Natural killer cell (primary cell): ENCODE results near the gene KIAA1671. TPM values are rescaled to one million over a fixed set of nuclear protein-coding genes. Genes with fewer than 3 reads are reported as not detected.

Source experiments
- ATAC-seq, 3 donors: fragments of 150-1000 bp in 2 of 3; fragments of 200-7000 bp in 1 of 3; cut with Tn5 transposase; 1 replicate in 1 of 3; 2 replicates in 2 of 3; pipeline ENCODE4 v1.10.0; 2021; ENCODE audit warnings: mild to moderate bottlenecking in 2 of 3, moderate library complexity in 2 of 3
- DNase-seq, 2 donors: peaks; one replicate each; pipeline versions ENCODE4 v3.0.0 to v3.0.0-alpha.2; 2013 to 2021; ENCODE audit warnings: mixed read lengths in 1 of 2
- H3K27ac ChIP-seq: one replicate; pipeline ENCODE4 v1.5.1; 2013; ENCODE audit warnings: mild to moderate bottlenecking, low read length
- H3K27me3 ChIP-seq: one replicate; pipeline ENCODE4 v1.6.1; 2013; ENCODE audit warnings: low read length; ENCODE audit not compliant: control insufficient read depth, insufficient read depth
- H3K36me3 ChIP-seq: one replicate; pipeline ENCODE4 v1.6.1; 2013; ENCODE audit warnings: low read length; ENCODE audit not compliant: control insufficient read depth, insufficient read depth
- H3K4me1 ChIP-seq: one replicate; pipeline ENCODE4 v1.6.1; 2013; ENCODE audit warnings: low read length; ENCODE audit not compliant: control insufficient read depth, insufficient read depth
- H3K4me3 ChIP-seq: one replicate; pipeline ENCODE4 v1.5.1; 2013; ENCODE audit warnings: low read length
- H3K9me3 ChIP-seq: one replicate; pipeline ENCODE4 v1.6.1; 2013; ENCODE audit warnings: low read length; ENCODE audit not compliant: control insufficient read depth, insufficient read depth
- H3K27ac Mint-ChIP-seq, 2 donors: one replicate each; pipeline ENCODE4 v1.8.0; 2022; ENCODE audit warnings: mild to moderate bottlenecking in 2 of 2, mixed read lengths in 2 of 2, moderate library complexity in 1 of 2
- H3K27me3 Mint-ChIP-seq, 2 donors: one replicate each; pipeline ENCODE4 v1.8.0; 2022; ENCODE audit warnings: low read depth in 2 of 2, mixed read lengths in 2 of 2
- H3K36me3 Mint-ChIP-seq: one replicate; pipeline ENCODE4 v1.8.0; 2022; ENCODE audit warnings: mixed read lengths
- H3K4me1 Mint-ChIP-seq, 2 donors: one replicate each; pipeline ENCODE4 v1.8.0; 2022; ENCODE audit warnings: mixed read lengths in 2 of 2
- H3K4me3 Mint-ChIP-seq: one replicate; pipeline ENCODE4 v1.8.0; 2022; ENCODE audit warnings: mild to moderate bottlenecking, moderate library complexity, mixed read lengths
- H3K9me3 Mint-ChIP-seq, 2 donors: one replicate each; pipeline ENCODE4 v1.8.0; 2022; ENCODE audit warnings: mixed read lengths in 2 of 2
- CTCF ChIP-seq: fragments of 200-600 bp; IDR thresholded peaks from one replicate; pipeline ENCODE4 v1.8.0; 2022; ENCODE audit warnings: antibody characterized with exemption
- WGBS: methylation state at CpG from one replicate; pipeline ENCODE4 v1.1.7; 2013; ENCODE audit warnings: missing lambda C conversion rate; ENCODE audit not compliant: insufficient coverage; 5-methylcytosine and 5-hydroxymethylcytosine counted together
- intact Hi-C: fragments of 100-400 bp; cut with micrococcal nuclease; formaldehyde crosslinking; loops from one replicate; pipeline ENCODE4 v1.14.2; 2022
- total RNA-seq, 4 donors: library from RNA; stranded (reverse); fragments of 120-200 nt in 1 of 4; gene quantifications; one replicate each; pipeline versions ENCODE4 v1.2.3 to v1.2.4, GENCODE V29; 2013 to 2022

Gene KIAA1671
- total RNA-seq, 3 donors from 2014 or later (not counting 1 experiment from before 2014, with no cell fraction given): 3.6 to 24.0 (median 7.3) TPM

- TF ChIP-seq CTCF: no peak
- Histone ChIP-seq H3K4me3 (no peak overlapping the region), H3K27ac (no peak overlapping the region), H3K9me3 (no peaks in the 10 kb centered on the region), H3K27me3 (no peaks in the 10 kb centered on the region), H3K4me1 (no peaks in the 10 kb centered on the region), H3K36me3 (no peaks in the 10 kb centered on the region)
- Mint-ChIP-seq H3K4me1 (peaks cover 0 to 9% of the 10 kb centered on the region in 2 donors), H3K9me3 (no peaks in the 10 kb centered on the region), H3K4me3 (no peak overlapping the region), H3K27me3 (peaks cover 0 to 2% of the 10 kb centered on the region in 2 donors), H3K27ac (no peak overlapping the region), H3K36me3 (no peaks in the 10 kb centered on the region)
- no peak for ATAC-seq
- no peak for DNase-seq
- intact Hi-C loops: no loop called here
- WGBS: 86% methylated on average over 4 of the region's 6 CpGs
Measured at GRCh38 chr22:25094579-25094978, 142.1 kb downstream of the KIAA1671 start.

DNA sequence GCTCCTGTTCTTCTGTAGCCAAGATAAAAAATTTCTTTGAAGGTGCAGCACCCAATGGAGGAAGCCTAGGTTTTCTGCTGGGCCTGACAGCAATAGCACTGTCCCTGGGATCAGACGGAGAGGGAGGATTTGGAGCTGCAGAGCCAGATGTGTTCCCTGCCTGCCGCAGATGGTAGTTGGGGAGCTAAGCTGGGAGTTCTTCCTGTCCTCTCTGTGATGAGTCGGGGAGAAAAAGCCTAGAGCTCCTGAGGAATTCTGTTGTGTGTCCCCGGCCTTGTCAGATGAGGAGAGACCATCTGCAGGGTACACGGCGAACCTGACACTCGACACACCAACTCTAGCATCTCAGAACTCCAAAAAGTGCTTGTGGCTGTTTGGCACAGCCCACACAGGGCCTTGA is 143.4 kb downstream of the KIAA1671 start:
- DNase-seq (no peak), ATAC-seq (no peak)
- H3K36me3 Mint-ChIP-seq: no peaks in the 10 kb centered on the region
- H3K27me3 ChIP-seq: no peaks in the 10 kb centered on the region
- no peak overlapping the region for H3K27ac Mint-ChIP-seq
- H3K36me3 ChIP-seq: no peaks in the 10 kb centered on the region
- no peak overlapping the region for H3K4me3 ChIP-seq
- no peak overlapping the region for H3K4me3 Mint-ChIP-seq
- 96% methylated on average over 7 of the region's 7 CpGs for whole genome bisulfite sequencing
- no peaks in the 10 kb centered on the region for H3K4me1 ChIP-seq
- H3K4me1 Mint-ChIP-seq: peaks cover 0 to 13% of the 10 kb centered on the region in 2 donors
- no peaks in the 10 kb centered on the region for H3K9me3 Mint-ChIP-seq
- H3K9me3 ChIP-seq: no peaks in the 10 kb centered on the region
- no peaks in the 10 kb centered on the region for H3K27me3 Mint-ChIP-seq
- H3K27ac ChIP-seq: no peak overlapping the region
- intact Hi-C loops: no loop called here
- TF ChIP-seq CTCF: no peak

DNA sequence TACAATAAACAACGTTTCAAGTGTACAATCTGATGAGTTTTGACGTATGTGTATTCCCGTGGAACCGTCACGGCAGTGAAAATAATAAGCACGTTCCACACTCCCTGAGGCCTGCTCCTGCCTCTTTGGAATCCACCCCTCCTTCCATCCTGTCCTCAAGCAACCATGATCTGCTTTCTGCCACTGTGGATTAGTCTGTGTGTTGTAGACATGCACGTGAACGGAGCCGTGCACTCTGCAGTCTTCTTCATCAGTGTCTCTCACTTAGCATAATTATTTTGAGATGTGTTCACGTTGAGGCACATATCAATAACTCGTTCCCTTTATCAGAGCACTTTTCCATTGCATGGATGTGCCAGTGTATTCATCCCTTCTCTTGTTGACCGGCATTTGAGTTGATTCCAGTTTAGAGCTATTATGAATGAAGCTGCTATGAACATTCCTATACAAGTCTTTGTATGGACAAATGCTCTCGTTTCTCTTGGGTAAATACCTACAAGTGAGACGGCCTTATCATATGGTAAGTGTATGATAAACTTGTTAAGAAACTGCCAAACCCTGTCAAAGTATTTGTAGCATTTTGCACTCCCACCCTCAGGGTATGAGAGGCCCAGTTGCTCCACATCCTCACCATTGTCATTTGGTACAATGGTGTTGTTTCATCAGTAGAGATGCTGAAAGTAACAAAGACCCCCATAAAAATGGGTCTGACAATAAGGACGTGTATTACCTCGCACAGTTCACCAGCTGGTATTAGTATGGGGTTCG is 144.3 kb downstream of the KIAA1671 start:
- Histone ChIP-seq H3K4me1 (no peaks in the 10 kb centered on the region), H3K36me3 (no peaks in the 10 kb centered on the region), H3K9me3 (no peaks in the 10 kb centered on the region), H3K27me3 (no peaks in the 10 kb centered on the region), H3K27ac (no peak overlapping the region), H3K4me3 (no peak overlapping the region)
- ATAC-seq (no peak), DNase-seq (no peak)
- H3K9me3 Mint-ChIP-seq: no peaks in the 10 kb centered on the region
- 88% methylated on average over 17 of the region's 17 CpGs for WGBS
- no peaks in the 10 kb centered on the region for H3K36me3 Mint-ChIP-seq
- no peak for TF ChIP-seq CTCF
- H3K4me3 Mint-ChIP-seq: no peak overlapping the region
- H3K27me3 Mint-ChIP-seq: no peaks in the 10 kb centered on the region
- peaks cover 0 to 13% of the 10 kb centered on the region in 2 donors for H3K4me1 Mint-ChIP-seq
- no peak overlapping the region for H3K27ac Mint-ChIP-seq
- intact Hi-C loops: no loop called here
